ENCODE data around the gene ELAPOR2.

ELAPOR2 gene

DNA sequence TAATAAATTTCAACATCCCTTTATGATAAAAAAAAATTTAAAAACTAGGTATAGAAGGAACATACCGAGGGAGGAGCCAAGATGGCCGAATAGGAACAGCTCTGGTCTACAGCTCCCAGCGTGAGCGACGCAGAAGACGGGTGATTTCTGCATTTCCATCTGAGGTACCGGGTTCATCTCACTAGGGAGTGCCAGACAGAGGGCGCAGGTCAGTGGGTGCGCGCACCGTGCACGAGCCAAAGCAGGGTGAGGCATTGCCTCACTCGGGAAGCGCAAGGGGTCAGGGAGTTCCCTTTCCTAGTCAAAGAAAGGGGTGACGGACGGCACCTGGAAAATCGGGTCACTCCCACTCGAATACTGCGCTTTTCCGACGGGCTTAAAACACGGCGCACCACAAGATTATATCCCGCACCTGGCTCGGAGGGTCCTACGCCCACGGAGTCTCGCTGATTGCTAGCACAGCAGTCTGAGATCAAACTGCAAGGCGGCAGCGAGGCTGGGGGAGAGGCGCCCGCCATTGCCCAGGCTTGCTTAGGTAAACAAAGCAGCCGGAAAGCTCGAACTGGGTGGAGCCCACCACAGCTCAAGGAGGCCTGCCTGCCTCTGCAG, 19.7 kb downstream of the ELAPOR2 start:
- DNase-seq: peak; percentile 67

DNA sequence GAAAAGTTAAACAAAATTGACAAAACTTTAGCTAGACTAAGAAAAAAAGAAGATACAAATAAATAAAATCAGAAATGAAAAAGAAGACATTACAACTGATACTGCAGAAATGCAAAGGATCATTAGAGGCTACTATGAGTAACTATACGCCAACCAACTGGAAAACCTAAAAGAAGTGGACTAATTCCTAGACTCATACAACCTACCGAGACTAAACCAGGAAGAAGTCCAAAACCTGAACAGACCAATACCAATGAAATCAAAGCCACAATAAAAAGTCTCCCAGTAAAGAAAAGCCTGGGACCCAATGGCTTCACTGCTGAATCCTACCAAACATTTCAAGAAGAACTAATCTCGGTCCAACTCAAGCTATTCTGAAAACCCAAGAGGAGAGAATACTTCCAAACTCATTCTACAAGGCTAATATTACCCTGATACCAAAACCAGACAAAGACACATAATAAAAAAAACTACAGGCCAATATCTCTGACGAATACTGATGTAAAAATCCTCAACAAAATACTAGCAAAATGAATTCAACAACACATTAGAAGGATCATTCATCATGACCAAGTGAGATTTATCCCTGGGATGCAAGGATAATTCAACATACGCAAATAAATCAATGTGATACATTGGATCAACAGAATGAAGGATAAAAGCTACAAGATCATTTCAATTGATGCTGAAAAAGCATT, 20.3 kb downstream of the ELAPOR2 start:
- peak; percentile 54 for DNase-seq

DNA sequence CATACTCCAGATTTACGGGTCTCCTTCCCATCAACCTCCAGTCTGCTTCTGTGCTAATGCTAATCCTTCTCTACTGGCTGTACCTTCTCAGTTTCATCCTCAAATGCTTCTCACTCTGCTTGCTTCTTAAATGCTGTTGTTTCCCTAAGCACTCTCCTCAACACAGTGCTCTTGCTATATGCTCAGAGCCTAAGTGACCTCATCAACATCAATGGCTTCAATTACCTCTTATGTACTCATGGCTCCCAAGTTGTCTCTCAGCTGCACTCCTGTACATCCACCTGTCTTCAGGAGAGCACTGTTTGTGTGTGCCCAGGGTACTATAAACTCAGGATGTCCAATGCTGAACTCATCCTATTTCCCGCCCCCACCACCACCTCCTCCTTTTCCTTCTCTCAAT, 22.5 kb downstream of the ELAPOR2 start:
- DNase-seq: no peak

DNA sequence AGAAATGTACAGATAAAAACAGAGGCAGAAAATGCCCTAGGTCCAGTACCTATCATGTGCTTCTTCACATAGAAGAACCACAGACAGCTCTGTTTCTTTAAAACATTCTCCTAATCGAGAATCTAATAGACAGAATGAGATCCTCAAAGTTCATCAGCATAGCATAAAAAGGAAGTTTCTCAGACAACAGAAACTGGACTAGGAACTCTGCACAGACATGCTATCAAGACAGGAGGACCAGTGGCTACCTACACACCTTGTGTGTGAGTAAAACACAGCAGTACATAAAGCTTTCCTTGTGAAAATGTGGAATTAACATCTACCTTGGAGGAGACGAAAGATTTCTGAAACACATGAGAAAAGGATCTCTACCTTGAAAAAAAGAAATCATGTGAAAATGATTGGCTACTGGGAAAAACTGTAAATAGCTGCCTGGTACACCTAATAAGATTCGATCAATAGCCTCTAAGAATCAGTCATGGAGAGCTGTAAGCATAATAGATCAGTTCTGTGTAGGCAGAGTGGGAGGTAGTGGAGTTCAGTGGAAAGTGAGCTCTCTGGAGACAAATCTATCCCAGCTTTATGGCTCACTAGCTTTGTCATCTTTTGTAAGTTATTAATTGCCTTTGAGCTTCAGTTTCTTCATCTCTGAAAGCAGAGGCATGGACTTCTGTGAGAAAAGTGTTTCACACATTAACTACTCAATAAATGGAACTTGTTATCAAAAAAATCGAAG, 26.7 kb downstream of the ELAPOR2 start:
- no peak for DNase-seq

DNA sequence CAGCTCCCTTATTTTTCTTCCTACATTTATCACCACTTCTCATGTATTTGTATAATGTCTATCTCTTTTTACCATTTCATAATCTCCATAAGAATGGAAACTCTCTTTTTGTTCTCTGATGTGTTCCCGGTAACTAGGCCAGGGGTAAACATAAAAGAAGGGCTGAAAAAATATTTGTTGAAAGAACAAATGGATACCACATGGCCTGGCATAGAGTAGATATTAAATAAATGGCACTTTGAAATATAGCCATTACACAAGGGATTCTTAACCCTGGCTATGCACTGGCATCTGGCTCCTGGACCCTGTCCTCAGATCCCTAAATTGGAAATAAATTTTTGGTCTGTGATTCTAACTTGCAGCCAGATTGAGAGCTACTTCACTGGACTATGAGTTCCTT, 30.4 kb downstream of the ELAPOR2 start:
- DNase-seq: no peak

DNA sequence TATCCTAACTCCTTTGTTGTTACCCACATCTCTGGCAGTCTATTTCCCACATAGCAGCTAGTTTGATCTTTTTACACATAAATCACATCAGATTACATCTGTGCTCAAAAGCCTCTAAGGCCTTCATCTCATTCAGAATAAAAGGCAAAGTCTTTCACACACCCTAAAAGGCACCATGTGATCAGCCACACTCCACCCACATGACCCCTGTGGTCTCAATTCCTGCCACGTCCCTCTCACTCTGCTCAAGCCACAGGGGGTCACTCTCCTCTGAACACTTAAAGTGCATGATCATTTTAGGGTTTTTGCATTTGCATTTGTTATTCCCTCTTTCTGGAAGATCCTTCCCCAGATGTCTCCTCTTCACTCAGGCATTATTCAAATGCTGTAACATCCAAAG, 30.8 kb downstream of the ELAPOR2 start:
- DNase-seq: no peak

DNA sequence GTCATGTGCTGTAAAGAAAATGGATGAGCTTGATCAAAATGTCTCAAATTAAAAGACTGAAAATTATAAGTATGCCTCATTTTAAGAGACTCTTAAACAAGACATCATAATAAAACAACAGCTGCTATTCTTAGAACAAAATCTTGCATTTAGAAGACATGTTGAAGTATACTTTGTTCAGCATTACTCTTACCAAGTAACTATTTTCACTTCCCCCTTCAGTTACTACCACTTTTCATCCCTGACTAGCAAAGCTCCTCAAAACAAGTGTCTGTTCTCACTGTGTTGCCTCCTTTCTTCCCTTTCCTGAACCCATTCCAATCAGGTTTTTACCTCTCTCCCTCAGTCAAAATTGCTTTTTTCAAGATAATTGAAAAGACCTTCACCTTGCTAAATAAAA, 31.6 kb downstream of the ELAPOR2 start:
- no peak for DNase-seq

DNA sequence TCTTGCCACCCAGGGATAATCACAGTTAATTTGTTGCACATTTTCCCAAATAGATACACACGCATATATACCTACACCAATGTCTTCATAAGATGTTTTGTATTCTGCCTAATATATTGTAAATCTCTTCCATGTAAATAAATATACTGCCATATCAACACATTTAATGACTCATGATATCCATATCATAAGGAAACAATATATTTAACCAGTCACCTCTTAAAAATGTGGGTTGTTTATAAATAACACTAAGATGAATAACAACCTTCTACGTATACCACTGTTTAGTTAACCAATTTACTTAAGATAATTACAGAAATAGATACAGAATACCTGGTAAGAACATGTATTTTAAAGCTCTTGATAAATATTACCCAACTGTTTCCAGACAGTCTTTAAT, 38.2 kb downstream of the ELAPOR2 start:
- DNase-seq: no peak

DNA sequence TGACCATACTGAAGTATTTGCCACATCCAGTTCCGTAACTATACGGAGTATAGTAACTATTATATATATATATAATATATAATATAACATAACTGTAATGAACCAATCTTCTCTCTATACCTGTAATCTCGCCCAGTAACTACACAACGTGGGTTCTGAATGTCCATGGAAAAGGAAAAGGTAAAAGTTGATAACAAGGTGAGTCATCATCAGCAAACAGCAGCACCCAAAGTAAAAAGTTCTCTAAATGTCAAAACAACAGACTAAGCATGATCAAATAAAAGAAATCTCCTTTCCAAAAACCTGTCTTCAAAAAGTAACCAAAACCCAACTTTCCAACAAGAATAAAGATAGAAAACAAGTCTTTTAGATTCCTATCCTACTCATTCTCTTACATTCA, 42.8 kb downstream of the ELAPOR2 start:
- DNase-seq: no peak

DNA sequence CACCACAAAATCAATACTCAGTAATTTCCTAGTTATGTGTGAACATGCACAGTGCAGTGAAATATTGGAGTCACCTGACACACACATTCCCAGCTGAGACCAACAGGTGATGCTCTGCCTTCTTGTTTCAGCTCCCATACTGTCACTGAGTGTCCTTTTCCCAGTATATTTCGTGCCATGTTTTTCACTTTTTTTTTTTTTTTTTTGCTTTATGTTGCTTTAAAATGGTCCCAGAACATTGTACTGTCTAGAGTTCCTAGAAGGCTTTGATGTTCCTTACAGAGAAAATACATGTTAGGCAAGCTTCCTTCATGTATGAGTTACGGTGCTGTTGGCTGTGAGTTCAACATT, 45.6 kb downstream of the ELAPOR2 start:
- no peak for DNase-seq

DNA sequence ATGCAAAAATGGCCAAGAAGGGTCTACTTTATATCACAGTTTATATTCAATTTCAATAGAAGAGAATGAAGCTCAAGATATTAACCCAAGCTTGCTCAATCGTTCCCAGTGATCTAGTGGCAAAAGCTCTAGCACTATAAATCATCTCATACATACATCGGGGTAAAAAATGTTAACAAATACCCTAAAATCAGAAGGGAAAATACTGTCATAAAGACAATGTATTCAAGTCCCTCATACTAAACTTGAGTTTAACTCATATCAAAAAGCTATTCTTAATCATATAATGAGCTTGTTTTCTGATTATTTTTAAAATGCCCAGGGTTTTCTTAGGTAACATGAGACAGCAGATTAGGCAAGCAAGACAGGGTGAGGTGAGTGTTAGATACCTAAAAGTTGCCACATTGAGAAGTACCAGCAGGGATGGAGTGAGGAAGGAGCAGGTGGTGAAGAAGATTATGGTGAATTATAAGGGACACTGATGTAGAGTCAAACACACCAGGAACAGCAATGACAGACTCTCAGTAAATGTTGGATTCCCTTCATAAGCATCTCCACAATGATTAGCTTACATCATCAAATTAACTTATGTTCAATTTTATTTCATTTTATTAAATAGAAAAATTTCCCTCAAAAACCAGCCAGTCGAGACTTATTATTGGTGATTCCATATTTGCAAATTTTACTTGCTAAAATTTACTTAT, 46.2 kb downstream of the ELAPOR2 start:
- no peak for DNase-seq
